Left hindlimb (tissue), 1 donor: ENCODE data around the gene PLCL2.

ENCODE experiments used
- DNase-seq: peaks from one replicate; pipeline ENCODE4 v3.0.0-alpha.2; 2018

Gene PLCL2

GRCh38 chr3:16866571-16866970 is 18.2 kb upstream of the PLCL2 start:
- DNase-seq, result no peak

GRCh38 chr3:16868513-16868912 is 16.2 kb upstream of the PLCL2 start:
- no peak for DNase-seq

- no peak for DNase-seq
Measured at GRCh38 chr3:16869261-16870005, 15.3 kb upstream of the PLCL2 start.

GRCh38 chr3:16871915-16872842 is 12.6 kb upstream of the PLCL2 start:
- no peak for DNase-seq

GRCh38 chr3:16873872-16874271 is 10.9 kb upstream of the PLCL2 start:
- no peak for DNase-seq

- no peak for DNase-seq
Measured at GRCh38 chr3:16875876-16876550, 8.7 kb upstream of the PLCL2 start.

- DNase-seq, result no peak
Measured at GRCh38 chr3:16877505-16877904, 7.2 kb upstream of the PLCL2 start.

GRCh38 chr3:16877911-16878310 is 6.8 kb upstream of the PLCL2 start:
- DNase-seq, result no peak

GRCh38 chr3:16881896-16882630 is 2.7 kb upstream of the PLCL2 start:
- no peak for DNase-seq

GRCh38 chr3:16883057-16883722 is 1.6 kb upstream of the PLCL2 start:
- DNase-seq, result peak; percentile 62

- no peak for DNase-seq
Measured at GRCh38 chr3:16883723-16884083, 1.1 kb upstream of the PLCL2 start.

- DNase-seq, result peak; percentile 82
Measured at GRCh38 chr3:16884084-16884747, 539 bp upstream of the PLCL2 start.

GRCh38 chr3:16885593-16886302 is 993 bp downstream of the PLCL2 start:
- no peak for DNase-seq

GRCh38 chr3:16886303-16886683 is 1.5 kb downstream of the PLCL2 start:
- DNase-seq, result no peak

GRCh38 chr3:16887130-16887529 is 2.4 kb downstream of the PLCL2 start:
- DNase-seq, result no peak

GRCh38 chr3:16888356-16888755 is 3.6 kb downstream of the PLCL2 start:
- DNase-seq, result no peak

- no peak for DNase-seq
Measured at GRCh38 chr3:16888785-16889607, 4.2 kb downstream of the PLCL2 start.

- DNase-seq, result peak; percentile 47
Measured at GRCh38 chr3:16890597-16891333, 6.0 kb downstream of the PLCL2 start.

GRCh38 chr3:16893618-16894200 is 9.0 kb downstream of the PLCL2 start:
- DNase-seq, result no peak
